Dedifferentiated amniotic fluid mesenchymal stem cell (primary cell): Measurements from ENCODE around the gene GMDS.

ENCODE experiments used
- DNase-seq: peaks from one replicate; pipeline ENCODE4 v3.0.0-alpha.2; 2016; ENCODE audit errors: extremely low spot score

GMDS gene

DNA sequence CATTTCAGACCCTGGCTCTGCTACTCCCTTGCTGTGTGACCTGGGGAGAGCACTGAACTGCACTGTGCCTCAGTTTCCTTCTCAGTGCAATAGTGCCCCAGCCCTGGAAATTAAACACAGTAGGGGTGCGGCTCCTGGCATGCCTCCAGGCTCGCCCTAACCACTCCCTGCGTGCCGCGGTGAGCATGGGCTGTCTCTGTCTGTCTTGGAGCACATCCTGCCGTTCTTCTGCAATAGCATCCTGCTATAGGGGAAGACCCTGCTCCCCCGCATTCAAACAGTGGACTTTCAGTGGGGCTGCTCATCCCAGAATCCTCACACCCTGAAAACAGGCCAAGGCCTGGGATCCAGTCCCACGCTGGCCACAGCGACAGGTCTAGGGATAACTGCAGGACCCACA, 506.2 kb downstream of the GMDS start:
- no peak for DNase-seq

DNA sequence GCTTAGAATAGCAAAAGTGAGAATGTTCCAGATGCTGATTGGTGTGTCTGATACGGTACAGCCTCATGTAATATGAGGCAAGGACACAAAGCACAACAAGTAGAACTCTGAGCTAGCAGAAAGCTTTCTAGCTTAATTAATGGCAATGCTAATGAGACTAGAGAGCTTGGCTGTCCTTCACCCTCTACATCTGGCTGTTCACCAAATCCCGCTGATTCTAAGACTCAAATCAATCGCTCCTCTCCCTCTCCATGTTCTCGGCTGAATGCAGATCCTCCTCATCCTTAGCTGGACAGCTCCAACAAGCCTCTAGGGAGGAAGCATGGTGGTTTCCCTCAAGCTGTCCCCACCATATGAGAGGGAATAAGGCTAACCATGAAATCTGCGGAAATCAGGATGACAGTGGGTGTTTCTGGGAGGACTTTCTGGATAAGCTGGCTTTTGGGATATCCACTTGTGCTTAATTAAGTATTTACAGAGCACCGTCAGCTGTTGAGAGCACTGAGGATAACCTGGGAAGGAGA, 506.8 kb downstream of the GMDS start:
- DNase-seq = no peak

DNA sequence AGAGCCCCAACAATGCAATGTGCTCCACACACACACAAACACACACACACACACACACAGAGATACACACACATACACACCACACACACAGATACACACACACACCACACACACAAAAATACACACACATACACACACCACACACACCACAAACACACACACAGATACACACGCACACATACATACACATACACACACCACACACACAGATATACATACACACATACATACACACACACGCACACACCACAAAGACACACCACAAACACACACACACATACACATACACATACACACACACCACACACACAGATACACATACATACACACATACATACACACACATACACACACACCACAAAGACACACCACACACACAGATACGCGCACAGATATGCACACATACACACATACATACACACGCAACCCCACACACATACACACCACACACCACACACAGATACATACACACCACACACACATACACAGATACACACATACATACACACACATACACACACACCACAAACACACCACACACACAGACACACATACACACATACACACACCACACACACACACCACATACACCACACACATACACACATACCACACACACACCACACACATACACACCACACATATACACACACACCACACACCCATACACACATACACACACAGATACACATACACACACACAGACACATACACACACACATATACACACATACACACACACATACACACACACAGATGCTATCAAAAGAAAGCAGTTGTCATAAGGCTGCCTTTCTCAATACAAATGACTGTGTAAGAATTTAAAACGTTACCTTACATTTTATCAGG, 507.7 kb downstream of the GMDS start:
- DNase-seq = no peak

DNA sequence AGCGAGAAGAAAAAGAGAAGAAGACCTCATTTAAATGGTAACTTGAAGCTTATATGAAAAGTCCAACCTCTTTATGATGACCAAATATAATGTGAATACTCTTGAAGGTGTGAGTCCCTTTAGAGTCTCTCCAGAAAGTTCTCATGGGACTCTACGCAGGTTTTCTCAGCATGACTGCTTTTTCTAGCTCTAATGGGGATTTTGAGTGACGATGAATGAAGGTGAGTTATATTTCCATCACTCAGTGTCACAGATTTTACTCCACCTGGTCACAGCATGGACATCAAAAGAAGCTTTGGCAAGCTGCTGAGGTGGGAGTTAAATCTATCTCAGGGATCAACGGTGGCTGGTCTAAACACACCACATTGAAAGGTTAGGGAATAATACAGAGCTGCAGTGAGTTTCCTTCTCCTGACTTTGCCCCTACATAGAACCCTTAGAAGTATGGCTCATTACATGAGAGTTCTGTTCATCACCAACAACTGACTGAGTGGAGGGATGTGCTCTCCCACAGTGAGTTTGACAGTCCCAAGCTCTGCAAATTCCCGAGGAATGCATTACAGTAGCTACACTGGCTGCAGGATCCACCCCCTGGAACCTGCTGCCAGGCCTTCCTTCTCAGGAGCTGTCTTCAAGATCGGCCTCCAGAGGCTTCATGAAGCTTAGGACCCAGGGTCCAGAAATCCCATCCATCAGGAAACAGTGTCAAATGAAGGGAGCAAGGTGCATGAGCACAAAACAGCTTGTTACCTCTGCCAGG, 508.9 kb downstream of the GMDS start:
- no peak for DNase-seq

DNA sequence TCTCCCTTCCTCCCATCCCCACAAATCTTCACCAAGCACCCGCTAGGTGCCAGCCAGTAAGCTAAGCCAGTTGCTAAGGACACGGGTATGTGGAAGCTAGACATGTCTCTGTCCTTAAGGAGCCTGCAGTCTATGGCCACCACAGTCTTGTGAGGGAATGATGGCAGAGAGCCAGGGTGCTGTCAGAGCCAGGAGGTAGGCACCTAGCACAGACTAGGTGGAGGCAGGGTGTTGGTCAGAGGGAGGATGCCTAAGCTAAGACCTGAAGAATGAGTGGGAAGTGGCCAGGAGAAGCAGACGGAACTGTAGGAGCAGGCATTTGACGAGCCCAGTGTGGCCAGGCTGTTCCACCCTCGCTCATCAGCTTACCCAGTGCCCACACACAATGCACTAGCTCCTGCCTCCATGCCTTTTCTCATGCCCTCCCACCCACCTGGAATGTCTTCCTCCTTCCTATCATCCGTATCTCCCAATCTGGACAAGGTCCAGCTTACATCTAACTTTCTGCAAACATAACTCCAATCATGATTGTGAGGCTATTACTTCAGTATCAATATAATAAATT, 510.1 kb downstream of the GMDS start:
- DNase-seq = no peak

DNA sequence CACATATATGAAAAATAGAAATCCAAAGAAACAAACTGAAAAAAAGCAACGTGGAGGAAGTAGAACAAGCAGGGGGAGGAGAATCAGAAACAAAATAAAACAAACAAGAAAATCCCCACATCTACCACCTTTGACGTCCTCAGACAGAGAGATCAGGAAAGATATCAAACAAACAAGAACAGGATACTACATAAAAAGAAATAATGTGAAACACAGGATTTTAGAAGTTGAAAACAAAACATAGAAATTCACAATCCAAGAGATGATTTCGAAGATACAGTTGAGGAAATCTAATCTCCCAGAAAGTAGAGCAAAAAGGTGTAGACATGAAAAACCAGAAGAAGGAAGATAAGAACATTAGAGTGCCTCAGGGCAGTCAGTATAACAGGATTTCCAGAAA, 514.5 kb downstream of the GMDS start:
- no peak for DNase-seq

DNA sequence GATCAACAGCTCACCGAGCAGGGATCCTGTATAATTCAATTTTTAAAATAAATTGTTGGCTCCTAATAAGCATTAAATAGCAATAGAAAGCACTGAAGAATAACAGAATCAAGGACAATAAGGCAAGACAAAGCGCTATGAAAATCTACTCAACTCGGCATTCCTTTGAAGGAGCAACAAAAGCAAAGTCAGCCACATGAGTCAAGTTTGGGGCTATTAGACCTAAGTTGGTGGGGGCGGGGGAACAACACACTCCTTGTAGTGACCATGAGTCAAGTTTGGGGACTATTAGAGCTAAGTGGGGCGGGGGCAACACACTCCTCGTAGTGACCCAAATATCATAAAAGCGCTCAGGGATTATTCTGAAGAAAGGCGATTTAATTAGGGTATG, 515.7 kb downstream of the GMDS start:
- no peak for DNase-seq

DNA sequence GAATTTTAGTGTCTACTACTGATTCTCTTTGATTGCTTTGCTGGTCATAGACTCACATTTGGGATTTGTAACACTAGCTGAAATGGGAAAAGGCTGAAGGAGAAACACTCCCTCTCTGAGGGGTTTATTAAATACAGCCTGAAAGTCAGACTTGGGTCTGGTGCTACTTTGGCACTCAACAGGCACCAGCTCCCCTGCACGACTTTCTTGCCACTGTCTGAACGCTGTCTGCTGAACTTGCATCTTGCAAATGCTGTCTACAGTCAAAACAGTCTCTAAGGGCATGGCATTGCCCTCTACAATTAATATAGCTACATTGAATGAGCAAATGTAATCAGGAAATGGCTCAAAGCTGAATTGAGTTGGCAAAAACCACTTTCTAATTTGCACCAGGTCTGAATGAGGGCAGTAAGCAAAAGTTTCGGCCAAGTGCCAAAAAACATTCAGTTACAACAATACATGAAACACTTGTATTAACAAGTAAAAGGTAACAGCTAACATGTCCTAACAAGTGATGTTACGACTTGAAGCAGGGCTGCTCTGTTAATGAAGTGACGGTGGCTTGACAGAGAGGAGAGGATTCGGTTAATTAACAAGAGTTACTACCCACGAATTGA, 516.2 kb downstream of the GMDS start:
- no peak for DNase-seq

DNA sequence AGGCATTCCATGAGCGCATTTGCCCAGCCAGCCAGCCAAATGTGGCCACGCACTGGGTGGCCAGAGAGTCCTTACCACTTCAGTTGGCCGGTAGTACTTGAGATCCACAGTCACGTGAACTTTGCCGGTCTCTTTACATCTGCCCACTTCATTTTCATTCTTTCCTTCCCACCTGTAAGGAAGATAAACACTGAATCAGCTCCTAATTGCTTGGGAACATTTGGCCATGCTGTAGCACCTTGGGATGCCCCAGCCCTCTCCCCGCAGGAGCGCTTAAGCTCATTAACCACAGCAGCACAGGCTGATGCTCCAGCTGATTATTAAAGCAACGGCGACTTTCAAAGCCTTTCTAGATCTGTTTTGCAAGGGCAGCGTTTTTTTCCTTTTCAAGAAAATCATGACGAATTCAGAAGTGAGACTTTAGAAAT, 519.0 kb downstream of the GMDS start:
- no peak for DNase-seq

DNA sequence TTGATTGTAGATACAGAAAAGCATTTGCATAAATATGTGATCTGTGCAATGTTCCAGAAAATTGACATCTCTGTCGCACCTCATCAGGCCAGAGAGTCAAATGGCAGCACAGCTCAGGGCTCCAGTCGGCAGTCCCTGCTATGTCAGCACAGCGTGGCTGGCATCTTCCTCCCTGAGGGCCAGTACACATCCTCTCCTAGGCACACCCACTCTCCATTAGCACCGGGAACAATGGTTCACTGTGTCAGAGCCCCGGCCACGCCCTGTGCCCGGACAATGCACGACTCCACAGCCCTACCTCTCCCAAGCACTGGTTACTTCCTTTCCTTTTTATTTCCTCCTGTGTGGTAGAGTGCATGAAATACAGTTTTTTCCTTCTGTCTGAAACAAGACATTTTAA, 520.8 kb downstream of the GMDS start:
- DNase-seq = no peak

DNA sequence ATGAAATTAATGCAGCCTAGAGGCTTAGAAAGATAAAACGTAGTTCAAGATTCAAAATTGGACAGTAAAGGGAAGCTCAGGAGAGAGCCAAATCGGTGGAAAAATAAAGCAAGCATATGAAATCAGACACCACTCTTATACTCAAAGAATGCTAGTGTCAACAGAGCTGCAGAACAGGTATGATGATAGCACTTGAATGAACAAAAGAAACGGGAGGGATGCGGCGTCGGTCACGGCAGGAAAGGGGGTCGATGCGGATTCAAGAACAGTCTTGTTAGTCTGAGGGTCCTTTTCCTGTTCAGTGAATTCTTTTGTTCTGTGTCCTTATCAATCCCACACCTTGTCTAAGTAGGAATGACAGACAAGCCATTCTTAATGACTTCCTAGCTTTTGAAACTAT, 521.3 kb downstream of the GMDS start:
- DNase-seq = no peak

DNA sequence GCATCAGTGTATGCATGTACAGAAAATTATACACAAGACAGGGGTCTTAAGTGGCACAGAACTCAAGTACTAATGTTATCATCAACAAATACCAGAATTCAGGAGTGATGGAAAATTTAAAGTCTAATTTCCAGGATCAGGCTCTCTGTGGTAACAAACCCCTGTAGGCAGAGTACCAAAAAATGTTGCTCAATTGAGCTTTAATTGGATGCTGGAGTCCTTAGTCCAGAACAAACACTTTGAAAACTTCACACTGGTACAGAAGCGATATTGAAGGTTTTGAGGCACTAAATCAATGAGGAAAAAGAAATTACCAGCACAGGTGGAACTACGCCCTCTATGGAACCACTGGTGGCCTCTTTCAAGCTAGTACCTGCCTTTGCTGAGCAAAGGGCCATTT, 522.6 kb downstream of the GMDS start:
- no peak for DNase-seq

DNA sequence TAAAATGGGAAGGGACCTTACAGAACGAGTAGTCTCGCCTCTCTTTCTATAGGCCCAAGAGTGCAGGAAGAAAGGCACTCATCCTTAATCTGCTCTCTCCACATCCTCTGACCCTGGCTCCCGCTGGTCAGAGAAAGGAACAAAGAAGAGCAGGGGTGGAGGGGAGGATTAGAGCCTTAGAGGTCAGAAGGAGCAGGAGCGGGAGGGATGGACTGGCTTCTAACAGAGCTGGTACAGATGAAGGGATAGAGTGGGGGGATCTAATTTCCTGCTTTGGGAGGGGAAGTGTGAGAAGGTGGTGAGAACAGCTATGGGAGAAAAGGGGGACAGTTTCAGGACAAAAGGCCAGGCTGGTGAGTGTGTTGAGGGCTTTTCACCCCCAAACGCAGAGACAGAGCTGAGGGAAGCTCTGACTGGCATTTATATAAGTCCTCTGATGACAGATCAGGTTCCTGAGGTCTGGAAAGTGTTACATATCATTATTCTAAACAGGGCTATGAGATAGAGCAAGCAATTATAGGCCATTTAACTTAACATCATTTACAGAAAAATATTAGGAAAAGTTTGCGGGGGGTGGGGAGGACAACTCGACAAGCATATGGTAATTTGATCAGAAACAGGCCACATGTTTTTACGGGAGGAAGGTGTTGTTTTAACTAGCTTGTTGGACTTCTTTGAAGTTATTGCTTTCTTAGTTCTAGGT, 524.6 kb downstream of the GMDS start:
- DNase-seq = no peak

DNA sequence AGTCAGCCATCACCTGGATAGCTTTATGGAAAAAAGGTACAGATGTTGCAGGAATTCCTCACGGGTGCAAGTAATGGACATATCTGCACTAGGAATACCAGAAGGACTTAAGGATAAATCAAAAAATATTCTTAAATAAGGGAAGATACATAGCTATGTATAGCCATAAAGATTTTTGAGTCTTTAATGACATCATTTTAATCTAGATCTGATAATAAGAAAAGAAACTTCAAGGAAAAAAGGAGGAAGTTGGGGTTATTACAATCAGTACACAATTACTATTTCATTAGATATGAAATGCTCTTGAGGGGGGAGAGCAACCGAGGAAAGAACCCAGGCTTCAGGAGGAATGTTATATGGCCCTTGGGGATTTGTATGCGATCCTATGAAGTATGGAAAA, 525.5 kb downstream of the GMDS start:
- DNase-seq = no peak

DNA sequence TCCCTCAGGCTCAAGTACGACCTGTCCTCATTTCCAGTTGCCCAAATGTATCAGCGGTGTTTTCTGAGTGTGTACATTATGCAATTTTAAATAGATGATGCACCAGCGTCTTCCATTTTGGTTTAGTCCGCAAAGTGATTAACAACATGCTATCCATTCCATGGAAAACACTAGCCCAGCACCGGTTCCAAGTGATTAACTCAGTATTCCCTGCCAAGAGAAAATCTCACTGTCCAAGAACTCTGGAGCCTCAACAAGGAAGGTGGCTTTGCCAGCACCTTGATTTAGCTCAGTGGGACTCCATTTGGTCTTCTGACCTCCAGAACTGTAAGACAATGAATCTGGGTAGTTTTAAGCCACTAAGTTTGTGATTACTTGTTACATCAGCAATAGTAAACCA, 528.5 kb downstream of the GMDS start:
- no peak for DNase-seq

DNA sequence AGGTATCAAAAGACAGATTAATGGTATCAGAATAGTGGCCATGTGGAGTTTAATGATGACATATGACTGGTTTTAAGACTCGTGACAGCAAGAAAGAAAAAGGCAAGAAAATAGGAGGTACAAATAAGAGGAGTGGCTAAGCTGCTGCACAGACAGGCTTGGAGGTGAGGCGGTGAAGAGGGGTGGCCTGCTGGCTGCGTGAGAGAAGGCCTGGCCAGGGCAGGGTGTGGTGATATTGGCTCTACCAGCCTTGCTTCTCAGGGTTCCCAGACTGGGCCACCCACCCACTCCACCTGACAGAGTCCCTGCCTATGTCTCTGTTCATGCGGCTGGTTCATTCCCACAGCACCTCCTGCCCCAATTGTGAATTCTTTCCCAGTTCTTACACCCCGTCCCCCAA, 529.0 kb downstream of the GMDS start:
- DNase-seq = no peak

DNA sequence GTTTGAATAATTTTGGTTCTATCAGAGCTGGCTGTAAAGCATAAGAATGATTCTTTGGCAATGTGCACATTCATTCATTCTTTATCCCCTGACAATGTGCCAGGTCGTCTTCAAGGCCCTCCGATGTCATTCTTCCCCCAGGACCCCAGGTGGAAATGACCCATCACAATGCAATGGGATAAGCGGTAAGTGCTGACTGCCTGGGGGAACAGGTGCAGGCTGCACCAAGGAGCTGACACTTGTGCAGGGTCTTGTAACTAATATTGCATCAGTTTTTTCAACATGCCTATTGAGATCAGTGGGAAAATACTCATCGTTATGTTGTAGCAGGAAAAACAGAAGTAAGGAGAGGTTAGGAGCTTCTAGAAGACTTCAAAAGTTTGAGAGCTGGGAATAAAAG, 530.1 kb downstream of the GMDS start:
- no peak for DNase-seq

DNA sequence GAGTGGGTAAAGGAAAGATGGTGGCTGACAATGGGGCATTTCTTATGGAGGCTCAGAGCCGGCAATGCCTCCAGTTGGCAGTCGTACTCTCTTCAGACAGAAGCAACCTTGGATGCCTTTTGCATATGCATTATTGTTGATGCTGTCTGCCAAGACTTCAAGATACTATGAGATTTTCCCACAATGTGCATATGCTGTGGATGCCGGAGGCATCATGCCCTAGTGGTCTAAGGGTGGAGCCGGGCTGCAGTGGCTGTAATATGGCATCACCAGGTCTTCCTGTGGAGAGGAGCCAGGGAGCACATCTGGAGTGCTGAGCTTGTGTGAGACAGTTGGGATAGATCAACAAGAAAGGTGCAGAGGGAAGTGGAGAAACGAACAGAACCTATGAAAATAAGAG, 530.8 kb downstream of the GMDS start:
- no peak for DNase-seq

DNA sequence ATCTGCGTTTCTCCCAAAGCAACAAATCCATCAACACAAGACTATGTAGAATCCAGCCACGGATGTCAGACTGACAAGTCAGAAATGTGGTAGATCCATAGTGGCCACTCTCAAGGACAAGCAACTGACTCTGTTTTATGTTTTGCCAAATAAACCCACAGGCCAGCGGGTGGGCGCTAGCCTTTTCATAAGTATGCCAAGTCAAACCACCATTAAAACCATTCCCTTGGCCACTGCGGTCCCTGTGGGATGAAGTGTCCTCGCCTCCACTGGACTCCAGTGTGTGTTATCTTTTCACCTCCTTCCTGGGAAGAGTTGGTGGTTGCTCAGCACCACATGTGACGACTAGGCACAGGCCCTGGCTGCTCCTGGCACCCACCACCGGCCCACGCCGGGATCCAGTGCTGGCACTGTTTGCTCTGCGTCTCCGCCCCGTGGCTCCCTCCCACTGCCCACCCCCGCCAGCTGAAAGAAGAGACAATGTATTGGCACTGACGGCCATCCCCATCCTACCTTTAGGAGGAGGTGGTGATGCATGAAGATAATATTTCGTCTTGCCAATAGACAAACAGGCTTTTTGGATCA, 532.3 kb downstream of the GMDS start:
- no peak for DNase-seq

DNA sequence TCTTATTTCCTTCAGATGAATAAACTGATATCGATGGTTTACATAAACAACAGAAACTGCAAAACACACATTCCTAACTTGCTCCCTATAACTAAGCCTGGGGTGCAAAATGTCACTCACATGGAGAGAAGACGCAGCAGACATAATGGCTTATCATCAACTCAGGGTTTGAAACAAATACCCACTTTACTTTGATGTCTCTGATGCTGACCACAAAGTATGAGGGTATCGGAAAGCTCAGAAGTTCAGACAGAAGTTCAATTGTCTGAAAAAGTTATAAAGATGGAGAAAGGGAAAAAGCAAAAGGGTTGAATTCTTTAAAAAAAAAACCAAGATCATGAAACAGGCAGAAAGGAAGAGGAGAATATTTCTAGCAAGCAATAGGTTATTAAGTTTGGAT, 533.0 kb downstream of the GMDS start:
- DNase-seq = no peak

DNA sequence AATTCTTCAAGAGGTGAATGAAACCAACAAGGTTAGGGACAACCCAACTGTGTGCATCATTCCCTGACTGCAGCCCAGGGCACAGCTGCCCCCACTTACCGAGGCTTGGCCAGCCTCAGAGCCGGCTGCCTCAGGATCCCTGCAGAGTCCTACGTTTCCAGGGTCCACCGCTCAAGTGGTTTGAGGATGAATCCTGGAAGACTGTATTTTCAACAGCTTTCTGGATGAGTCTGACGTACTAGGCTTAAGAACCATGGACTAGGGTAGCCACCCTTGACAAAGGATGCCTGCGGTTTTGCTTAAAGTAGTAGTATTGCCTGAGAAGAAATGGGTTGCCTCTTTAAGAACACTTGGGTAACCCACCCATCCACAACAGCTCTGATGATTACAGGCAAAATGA, 534.3 kb downstream of the GMDS start:
- no peak for DNase-seq
